Mononuclear cell (primary cell): ENCODE results near the gene STK39. TPM values are rescaled to one million over a fixed set of nuclear protein-coding genes. Genes with fewer than 3 reads are reported as not detected.

Source experiments
- H3K27me3 ChIP-seq: 2 replicates; pipeline ENCODE4 v1.6.0; 2011; ENCODE audit warnings: low read length, control low read depth; ENCODE audit not compliant: insufficient read depth
- H3K4me1 ChIP-seq: 2 replicates; pipeline ENCODE4 v1.5.1; 2011; ENCODE audit warnings: mild to moderate bottlenecking, low read length, control low read depth; ENCODE audit not compliant: insufficient read depth
- H3K4me3 ChIP-seq: 2 replicates; pipeline ENCODE4 v1.5.1; 2011; ENCODE audit warnings: mild to moderate bottlenecking, low read length, moderate library complexity
- H3K9me3 ChIP-seq: 2 replicates; pipeline ENCODE4 v1.5.1; 2011; ENCODE audit warnings: low read depth, mild to moderate bottlenecking, control low read depth, low read length
- total RNA-seq: library from RNA; depleted of rRNA; stranded (reverse); fragments of >200 nt; gene quantifications from one replicate; pipeline ENCODE4 v1.2.3, GENCODE V29; 2012

Gene STK39
- total RNA-seq, 1 donor, result 12.6 TPM

- no peaks in the 10 kb centered on the region for H3K27me3 ChIP-seq
- no peaks in the 10 kb centered on the region for H3K4me1 ChIP-seq
- no peaks in the 10 kb centered on the region for H3K9me3 ChIP-seq
- no peak overlapping the region for H3K4me3 ChIP-seq
These were observed 174.6 kb downstream of the STK39 start for GRCh38 chr2:168072626-168073303.

DNA sequence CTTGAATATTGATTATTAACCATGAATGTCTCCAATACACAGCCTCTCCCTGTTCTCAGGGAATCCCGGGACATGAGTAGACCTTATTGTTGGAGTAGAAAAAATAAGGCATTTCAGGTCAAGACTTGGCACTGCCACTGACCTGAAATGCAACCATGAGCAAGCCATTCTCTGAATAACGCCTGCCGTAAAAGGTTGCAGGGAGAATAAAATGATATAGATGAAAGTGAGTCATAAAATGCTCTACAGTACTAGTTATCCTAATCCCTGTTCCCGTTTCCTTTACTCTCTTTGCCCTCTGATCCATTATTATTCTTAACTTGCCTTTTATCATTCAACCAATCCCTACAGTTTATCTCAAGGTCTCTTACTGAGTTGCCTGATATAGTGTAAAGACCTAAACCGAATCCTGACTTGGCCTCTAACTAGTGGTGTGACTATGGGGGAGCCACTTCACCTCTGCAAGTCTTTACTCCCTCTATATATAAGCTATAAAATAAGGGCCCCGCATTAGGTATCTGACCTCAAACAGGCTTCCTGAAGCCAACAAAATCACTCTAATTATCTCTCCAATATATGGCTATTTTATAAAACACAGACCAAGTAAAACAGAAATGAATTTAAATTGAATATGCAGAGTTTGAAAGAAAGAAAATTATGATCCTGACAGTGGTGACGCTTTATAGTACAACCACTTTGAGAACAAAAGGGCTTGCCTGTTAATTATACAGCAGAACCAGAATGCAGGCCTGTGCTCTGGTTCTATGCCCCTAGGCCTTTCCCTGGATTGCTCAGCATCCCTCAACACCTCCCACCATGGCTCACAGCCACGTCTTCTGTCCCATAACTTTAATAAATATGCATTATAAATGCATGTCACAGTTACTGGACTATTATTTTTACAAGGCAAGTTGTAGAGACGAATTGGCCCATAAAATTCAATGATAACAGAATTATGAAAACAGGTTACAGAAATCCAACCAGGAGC, 183.1 kb downstream of the STK39 start:
- no peaks in the 10 kb centered on the region for H3K9me3 ChIP-seq
- H3K4me1 ChIP-seq, result no peaks in the 10 kb centered on the region
- no peaks in the 10 kb centered on the region for H3K27me3 ChIP-seq
- H3K4me3 ChIP-seq, result no peak overlapping the region

DNA sequence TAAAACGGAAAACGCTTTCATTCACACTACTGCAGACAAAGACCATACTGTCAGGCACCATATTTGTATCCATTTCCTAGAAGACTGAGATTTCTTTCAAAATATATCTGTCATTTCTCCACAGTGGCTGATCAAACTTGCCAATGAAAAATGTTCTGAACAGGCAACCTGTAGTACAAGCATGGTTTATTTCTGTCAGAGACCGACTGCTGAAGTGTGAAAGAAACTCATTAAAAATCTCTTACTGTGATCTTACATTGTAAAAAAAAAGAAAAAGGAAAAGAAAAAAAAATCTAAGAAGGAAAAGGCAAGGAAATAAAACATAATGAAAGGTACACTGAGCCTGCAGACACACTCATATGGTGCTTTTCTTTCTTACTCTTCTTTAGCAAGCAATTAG, 184.5 kb downstream of the STK39 start:
- H3K4me1 ChIP-seq, result no peaks in the 10 kb centered on the region
- no peak overlapping the region for H3K4me3 ChIP-seq
- H3K9me3 ChIP-seq, result no peaks in the 10 kb centered on the region
- no peaks in the 10 kb centered on the region for H3K27me3 ChIP-seq

- Histone ChIP-seq H3K27me3 (no peaks in the 10 kb centered on the region), H3K4me3 (no peak overlapping the region)
These were observed 185.3 kb downstream of the STK39 start for GRCh38 chr2:168062054-168062453.

DNA sequence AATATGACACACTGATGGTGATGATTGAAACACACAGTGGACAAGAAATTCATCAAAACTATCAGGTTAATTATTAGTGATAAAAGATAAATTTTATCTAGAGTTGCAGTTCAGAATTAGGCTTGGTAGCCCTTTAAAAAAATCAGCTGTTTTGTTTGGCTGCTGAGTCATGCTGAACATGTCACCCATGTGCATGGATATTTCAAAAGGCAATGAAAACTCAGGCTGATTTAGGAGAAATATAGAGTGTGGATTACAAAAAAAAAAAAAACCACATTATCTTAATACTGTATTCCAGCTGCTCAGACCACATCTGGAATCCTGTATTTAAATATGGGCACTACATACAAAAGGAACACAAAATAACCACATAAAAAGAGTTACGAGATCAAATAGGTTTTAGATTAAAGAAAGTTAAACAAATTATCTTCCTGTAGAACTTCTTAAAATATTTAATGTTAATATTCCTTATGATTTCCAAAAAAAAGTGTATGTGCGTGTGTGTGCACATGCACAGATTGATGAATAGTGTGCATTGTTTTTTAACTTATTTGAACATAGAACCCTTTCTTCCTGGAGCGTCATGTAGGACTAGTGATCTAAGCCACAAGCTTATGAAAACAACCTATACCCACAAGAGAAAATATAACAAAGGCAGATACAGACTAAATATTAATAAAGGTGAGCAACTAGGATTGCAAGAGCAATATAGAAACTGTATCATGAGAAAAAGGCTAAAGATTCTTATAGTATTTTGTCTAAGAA, 186.2 kb downstream of the STK39 start:
- H3K4me1 ChIP-seq, result no peaks in the 10 kb centered on the region
- H3K27me3 ChIP-seq, result no peaks in the 10 kb centered on the region
- no peaks in the 10 kb centered on the region for H3K9me3 ChIP-seq
- H3K4me3 ChIP-seq, result no peak overlapping the region

More at GRCh38 chr2:168062054-168062453, 185.3 kb downstream of the STK39 start:
- Histone ChIP-seq H3K9me3 (no peaks in the 10 kb centered on the region), H3K4me1 (no peaks in the 10 kb centered on the region)

DNA sequence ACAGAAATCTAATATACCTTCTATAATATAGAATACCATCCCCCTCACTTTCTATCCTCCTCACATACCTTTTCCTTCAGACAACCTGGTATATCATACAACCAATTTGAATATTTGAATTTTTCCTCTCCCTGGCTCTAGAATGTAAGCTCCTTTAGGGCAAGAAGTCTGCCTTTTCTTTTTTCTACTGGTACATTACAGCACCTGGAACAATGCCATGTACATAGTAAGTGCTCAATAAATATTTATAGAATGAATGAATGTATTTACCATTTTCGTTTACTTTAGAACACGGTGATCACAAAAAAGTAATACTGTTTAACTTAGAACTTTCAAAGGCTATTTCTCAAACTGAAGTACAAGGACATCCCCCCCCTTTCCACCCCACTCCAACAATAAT, 187.6 kb downstream of the STK39 start:
- H3K4me3 ChIP-seq, result no peak overlapping the region
- H3K9me3 ChIP-seq, result no peaks in the 10 kb centered on the region
- H3K4me1 ChIP-seq, result no peaks in the 10 kb centered on the region
- H3K27me3 ChIP-seq, result no peaks in the 10 kb centered on the region

- Histone ChIP-seq H3K4me3 (no peak overlapping the region), H3K9me3 (no peaks in the 10 kb centered on the region), H3K27me3 (no peaks in the 10 kb centered on the region), H3K4me1 (no peaks in the 10 kb centered on the region)
These were observed 188.7 kb downstream of the STK39 start for GRCh38 chr2:168058675-168059074.

- H3K4me1 ChIP-seq, result no peaks in the 10 kb centered on the region
- H3K9me3 ChIP-seq, result no peaks in the 10 kb centered on the region
- no peak overlapping the region for H3K4me3 ChIP-seq
- no peaks in the 10 kb centered on the region for H3K27me3 ChIP-seq
These were observed 191.1 kb downstream of the STK39 start for GRCh38 chr2:168056242-168056787.

DNA sequence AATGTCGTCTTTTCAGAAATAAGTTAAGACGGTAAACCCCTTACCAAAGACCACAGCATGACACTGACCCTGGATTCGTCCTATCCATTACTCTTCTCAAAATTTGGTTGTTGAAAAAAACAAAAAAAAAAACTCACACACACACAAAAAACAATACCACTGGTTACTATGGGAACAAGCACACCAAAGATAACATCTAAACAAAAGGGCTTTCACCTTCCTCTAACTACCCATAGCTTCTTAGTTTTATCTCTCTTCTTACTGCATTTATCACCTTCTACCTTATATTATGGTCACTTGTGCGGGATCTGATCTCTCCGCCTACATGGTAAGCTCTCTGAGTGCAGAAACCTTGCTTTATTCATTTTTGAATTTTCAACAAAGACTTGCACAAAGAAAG, 192.7 kb downstream of the STK39 start:
- Histone ChIP-seq H3K4me1 (no peaks in the 10 kb centered on the region), H3K4me3 (no peak overlapping the region), H3K9me3 (no peaks in the 10 kb centered on the region), H3K27me3 (no peaks in the 10 kb centered on the region)

GRCh38 chr2:168053676-168054075, 193.7 kb downstream of the STK39 start:
- no peaks in the 10 kb centered on the region for H3K27me3 ChIP-seq
- H3K4me3 ChIP-seq, result no peak overlapping the region
- H3K9me3 ChIP-seq, result no peaks in the 10 kb centered on the region
- no peaks in the 10 kb centered on the region for H3K4me1 ChIP-seq

DNA sequence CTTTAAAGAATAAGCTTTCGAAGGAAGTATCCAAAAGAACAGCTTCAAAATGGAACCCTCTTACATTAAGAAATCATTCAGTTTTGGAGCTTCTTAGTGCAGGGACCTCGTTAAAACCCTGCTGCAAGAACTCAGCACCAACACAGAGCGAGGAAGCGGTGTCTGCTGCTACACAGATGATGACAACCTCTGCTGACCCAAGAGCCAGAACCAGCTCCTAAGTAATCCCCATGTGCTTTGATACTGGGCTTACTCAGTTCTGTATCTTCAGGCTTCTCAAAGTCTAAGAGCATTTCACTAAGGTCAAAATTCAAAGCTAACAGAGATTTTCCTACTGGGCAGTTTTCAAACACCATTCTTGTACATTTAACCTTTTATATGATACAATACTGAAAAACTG, 194.6 kb downstream of the STK39 start:
- H3K9me3 ChIP-seq, result no peaks in the 10 kb centered on the region
- no peak overlapping the region for H3K4me3 ChIP-seq
- H3K4me1 ChIP-seq, result no peaks in the 10 kb centered on the region
- H3K27me3 ChIP-seq, result no peaks in the 10 kb centered on the region

GRCh38 chr2:168050377-168050776, 197.0 kb downstream of the STK39 start:
- H3K4me1 ChIP-seq, result no peaks in the 10 kb centered on the region
- no peak overlapping the region for H3K4me3 ChIP-seq
- H3K27me3 ChIP-seq, result no peaks in the 10 kb centered on the region
- no peaks in the 10 kb centered on the region for H3K9me3 ChIP-seq

DNA sequence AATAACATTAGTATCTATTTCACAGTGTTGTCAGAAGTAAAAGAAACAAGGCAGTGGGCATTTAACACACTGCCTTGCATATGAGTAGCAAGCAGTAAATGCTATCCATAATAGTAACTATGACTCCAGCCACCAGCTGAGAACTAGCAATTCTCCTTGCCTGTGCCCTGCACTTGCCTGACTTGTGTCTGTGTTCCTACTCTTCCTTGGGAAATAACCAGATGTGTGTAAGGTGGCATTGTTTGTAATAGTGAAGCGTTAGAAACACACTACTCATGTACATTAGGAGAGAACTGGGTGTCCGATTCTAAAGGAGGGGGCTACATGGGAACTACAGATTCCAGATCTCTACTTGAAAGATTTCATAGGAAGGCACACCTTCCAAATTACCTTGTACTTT, 197.8 kb downstream of the STK39 start:
- Histone ChIP-seq H3K27me3 (no peaks in the 10 kb centered on the region), H3K4me3 (no peak overlapping the region), H3K4me1 (no peaks in the 10 kb centered on the region), H3K9me3 (no peaks in the 10 kb centered on the region)

- Histone ChIP-seq H3K27me3 (no peaks in the 10 kb centered on the region), H3K4me1 (peaks cover 6% of the 10 kb centered on the region), H3K9me3 (no peaks in the 10 kb centered on the region), H3K4me3 (no peak overlapping the region)
These were observed 200.2 kb downstream of the STK39 start for GRCh38 chr2:168047091-168047690.
